GM19463 (cell line): ENCODE results near the gene TCAF1.
"Not testable (repeated sequence)": the region's sequence is repeated elsewhere in the genome, so short reads cannot be mapped to it uniquely, and the experiment has no call there.

Source experiments
- ATAC-seq: cut with Tn5 transposase; IDR thresholded peaks from one replicate; pipeline ENCODE4 v1.9.1; 2021; ENCODE audit warnings: mild to moderate bottlenecking, moderate library complexity; ENCODE audit not compliant: unreplicated experiment

TCAF1 gene

DNA sequence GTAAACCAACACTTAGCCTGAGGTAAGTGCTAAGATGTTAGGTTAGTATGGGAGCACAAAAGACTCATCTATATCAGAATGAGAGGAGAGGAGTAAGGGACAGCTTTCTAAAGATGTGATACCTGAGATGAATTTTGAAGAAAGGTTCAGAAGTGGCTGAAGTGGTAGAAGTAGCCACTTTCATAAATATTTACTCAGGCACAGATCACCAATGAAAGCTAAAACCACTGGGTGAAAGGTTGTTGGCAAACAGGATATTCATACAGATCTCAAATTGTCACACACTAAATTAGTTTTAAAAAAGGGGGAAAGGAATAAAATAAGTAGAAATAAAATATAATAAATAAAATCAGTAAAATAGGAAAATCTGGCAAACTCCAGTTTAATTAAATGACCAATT is 30.4 kb downstream of the TCAF1 start:
- not testable (repeated sequence) for ATAC-seq

DNA sequence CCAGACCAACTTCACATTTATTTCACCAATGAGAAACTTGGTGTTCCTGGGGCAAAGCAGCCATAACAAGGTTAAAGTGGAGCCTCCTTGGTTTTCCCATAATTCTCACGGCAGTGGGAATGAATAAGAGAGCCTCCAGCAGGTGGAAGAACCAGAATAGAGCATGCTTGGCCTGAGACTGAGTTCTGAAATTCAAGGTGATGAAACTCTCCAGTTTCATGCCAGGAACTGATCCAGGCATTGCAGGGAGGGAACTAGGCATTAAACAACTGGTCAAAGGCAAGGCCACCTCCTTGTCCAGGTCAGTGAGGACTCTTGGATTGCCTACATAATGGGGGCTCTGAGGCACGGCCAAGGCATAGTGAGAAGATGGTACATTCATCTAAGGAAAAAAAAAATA is 44.0 kb downstream of the TCAF1 start:
- ATAC-seq: not testable (repeated sequence)

DNA sequence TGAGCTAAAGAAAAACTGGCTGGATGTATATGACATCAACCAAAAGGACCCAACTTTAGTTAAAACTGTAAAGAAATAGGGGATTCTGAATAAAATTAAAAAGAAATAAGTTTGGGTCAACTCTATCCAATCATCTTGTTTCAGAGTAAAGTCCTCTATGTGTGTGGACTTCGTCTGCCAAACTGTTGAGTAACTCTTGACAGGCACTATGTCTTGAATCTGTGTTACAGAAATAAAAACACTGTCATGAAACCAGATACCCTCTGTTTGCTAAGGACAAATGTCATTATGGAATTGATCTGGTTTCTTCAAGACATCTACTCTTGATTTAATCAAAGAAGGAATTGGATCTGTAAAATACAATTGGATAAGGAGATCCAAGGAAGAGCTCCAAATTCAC is 46.5 kb downstream of the TCAF1 start:
- ATAC-seq: not testable (repeated sequence)

DNA sequence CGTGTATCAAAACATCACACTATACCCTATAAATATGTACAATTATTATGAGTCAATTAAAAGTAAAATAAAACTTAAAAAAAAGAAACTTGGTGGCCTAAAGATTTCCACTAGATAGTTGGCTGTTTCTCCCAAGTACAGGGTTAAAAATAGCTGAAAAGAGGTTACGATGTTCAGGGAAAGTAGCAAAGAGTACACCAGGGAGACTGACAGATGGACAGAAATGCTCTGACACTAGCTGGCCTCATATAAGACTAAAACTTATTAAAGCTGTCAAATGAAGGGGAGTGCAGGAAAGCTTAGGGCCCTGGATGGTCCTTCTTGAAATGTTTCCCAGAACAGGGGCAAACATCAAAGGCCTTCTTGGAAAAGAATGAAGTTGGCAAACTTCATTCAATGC is 51.3 kb downstream of the TCAF1 start:
- ATAC-seq: no peak

DNA sequence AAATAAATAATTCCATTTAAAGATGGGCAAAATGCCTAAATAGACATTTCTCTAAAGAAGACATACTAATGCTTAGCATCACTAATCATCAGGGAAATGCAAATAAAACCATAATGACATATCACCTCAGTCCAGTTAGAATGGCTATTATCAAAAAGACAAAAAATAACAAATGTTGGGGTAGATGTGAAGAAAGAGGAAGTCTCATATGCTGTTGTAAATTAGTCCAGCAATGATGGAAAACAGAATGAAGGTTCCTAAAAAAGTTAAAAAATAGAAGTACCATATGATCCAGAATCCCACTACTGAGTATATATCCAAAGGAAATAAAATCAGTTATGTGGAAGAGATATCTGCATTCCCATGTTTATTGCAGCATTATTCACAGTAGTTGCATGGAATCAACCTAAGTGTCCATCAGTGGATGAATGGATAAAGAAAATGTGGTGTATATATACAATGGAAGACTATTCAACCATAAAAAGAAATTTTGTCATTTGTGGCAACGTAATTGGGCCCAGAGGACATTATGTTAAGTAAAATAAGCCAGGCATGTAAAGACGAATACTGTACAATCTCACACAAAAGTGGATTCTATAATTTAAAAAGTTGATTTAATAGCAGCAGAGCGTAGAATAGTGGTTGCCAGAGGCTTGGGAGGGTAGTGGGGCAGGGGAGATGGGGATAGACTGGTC is 52.0 kb downstream of the TCAF1 start:
- ATAC-seq: no peak

DNA sequence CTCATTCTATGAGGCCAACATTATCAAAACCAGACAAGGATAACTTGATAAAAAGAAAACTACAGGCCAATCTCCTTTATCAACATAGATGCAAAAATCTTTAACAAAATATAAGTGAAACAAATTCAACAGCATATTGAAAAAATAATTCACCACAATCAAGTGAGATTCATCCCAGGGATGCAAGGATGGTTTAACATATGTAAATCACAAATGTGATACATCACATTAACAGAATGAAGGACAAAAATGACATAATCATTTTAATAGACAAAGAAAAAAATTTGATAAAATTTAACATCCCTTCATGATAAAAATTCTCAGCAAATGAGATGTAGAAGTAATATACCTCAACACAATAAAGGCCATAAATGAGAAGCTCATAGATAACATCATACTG is 53.8 kb downstream of the TCAF1 start:
- no peak for ATAC-seq

DNA sequence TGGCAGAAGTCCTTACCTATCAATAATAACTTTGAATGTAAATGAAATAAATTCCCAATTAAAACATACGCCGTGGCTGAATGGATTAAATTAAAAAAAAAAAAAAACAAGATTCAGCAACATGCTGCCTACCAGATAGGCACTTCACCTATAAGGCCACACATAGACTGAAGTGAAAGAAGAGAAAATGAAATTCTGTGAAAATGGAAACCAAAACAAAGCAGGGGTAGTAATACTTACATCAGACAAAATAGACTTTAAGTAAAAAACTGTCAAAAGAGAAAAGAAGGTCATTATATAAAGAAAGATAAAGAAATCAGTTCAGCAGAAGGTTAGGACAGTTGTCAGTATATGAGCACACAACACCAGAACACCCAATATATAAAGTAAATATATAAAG is 55.3 kb downstream of the TCAF1 start:
- ATAC-seq: no peak

DNA sequence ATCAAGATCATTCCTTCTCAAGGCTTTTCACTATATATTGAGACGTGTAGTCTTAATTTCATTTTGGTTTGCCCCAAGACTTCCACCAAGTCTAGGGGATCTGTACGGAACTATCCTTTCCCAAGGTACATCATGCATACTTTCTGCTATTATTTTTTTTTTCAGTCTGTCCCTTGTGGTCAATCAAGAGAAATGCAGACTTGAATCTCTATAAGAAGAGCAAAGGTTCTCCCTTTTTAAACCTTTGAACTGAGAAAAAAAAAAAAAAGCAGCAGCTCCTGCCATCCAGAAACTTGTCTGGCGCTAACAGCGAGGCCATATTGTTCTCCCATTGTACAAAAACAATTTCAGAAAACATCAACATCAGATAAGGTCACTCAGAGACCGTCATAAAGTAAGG is 60.3 kb downstream of the TCAF1 start:
- not testable (repeated sequence) for ATAC-seq

DNA sequence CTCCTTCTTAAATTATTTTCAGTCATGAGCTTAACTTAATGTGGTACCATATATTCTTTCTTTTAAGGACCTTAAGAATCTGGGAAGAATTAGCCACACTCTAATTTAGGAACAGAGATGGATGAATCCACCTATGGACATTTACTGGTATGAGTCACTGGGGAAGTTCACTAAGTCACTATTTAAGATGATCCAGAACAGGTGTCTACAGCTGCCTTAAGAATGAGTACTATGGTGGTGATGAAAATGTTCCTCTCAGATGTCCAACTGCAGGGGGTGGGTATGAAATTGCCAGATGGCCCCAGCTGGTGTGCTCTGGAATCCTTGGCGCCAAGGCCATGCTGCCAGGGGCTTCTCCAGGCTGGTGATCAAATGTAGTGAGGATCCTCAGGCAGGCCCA is 61.9 kb downstream of the TCAF1 start:
- ATAC-seq: not testable (repeated sequence)

DNA sequence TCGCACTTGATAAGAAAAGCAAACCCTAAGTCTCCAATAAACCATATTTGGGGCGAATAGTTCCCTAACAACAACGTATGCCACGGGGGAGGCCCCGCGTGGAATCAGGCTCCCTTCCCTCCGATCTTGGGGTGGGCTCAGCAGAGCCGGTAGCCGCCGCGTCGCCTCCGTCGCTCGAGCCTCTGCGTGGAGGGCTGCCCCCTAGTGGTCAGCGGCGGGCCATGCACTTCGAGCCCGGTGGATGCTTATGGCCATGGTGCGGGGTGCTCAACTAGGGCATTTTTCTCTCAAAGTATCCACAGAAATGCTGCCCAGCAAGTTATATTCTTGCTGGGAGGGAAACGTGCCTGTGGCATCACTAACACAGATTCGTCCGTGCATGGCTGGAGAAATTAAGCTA is 64.8 kb downstream of the TCAF1 start:
- peak; percentile 48 for ATAC-seq

DNA sequence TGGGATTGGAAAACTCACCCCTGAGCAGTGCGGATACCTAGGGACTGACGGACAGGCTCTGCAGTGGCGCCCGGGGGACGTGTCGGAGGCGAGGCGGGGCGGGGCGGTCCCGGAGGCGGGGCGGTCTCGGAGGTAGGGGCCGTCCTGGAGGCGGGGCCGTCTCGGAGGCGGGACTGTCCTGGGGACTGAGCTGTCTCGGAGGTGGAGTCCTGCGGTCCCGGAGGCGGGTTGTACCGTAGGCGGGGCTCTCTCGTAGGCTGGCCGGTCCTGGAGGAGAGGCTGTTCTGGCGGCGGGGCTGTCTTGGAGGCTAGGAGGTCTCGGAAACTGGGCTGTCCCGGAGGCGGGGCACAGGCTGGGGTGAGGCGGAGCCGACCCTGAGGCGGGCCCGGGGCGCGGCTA is 65.4 kb downstream of the TCAF1 start:
- ATAC-seq: peak; percentile 66

DNA sequence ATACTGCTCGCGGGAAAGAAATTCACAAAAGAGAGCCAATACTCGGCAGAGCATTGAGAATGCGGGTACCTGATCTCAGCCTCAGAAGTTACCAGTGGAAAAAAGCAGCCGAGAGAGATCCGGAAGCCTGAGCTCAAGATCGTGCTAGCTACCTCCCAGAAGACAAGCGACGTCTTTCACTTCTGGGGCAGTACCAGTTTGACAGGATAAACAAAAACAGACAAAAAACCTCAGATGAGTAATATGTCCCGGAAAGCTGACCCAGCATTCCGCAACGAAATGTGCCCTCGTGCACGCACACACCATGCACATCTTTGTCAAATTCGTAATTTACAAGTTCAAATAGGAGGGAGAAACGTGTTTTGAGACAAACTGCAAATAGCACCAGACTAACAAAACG is 65.9 kb downstream of the TCAF1 start:
- peak; percentile 24 for ATAC-seq

DNA sequence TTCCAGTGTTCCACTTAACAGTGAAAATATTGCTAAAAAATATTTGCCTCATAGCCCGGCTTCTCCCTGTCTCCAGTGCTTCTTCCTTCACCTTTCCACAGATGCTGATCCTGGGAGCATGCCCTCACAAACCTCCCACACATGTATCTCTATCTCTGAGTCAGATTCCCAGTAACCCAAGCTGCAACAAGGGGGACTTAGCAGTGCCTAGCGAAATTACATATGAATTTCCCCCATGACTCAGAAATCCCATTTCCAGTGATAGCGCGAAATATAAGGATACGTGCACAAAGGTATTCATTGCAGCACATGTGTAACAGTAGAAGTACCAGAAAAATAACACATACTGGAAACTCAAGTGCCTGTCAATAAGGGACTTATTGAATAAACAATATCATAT is 75.4 kb downstream of the TCAF1 start:
- ATAC-seq: not testable (repeated sequence)

DNA sequence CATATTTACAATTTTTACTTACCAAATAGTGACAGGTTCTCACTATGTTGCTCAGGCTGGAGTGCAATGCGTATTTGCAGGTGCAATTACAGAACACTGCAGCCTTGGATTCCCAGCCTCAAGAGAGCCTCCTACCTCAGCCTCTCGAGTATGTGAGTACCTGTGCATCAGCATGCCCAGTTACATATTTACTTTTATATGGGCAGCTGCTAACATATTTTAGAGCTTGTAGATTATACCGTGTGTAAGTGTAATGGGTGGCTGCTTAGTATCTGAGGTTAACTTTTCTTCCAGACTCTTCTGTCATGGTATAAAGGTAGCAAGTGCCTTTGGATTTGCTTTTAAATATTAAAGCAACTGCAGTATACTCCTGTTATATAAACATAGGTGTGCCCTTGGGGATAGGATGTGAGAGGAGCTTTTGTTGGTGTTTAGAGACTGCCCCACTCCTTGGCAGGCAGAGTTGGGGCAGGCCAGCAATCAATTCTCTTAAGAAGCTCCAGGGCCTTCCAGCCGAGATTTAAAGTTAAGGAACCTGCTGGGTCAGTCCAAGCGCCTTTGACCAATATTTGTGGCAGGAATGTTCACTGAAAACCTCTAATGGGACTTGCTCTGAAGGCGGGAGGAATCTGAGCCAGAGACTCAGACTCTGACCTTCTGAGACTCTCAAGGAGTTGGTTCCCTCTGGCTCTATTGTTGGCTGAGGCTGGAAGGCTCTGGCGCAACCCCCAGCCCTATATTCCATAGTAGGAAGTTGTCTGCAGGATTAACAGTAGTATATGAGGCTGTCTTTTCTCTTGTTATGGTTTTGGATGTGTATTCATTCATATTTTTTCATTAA is 77.5 kb downstream of the TCAF1 start:
- ATAC-seq: not testable (repeated sequence)

DNA sequence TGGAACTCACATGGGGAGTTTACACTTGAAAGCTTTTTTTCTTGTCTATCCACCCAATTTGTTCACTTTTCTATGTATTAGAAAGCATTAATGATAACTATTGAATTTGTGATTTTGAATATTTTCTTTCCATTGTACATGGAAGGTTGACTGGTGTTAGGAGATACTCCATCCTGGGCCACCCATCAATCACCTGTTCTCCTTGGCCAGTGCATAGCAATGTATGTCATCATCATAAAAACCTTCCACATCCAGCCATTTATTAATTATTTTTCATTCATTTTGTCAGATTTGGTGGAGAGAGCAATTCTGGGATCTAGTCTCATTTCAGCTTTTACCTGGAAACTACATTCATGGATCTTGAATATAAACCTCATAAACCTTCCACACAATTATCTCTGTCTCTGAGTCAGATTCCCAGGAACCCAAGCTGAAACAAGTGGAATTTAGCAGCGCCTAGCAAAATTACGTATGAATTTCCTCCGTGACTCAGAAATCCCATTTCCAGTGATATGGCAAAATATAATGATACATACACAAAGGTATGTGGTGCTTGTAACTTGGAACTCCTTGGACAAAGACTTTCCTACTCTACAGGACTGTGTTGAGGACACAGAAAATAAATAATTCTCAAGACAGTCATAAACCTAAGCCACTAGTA is 78.2 kb downstream of the TCAF1 start:
- not testable (repeated sequence) for ATAC-seq

DNA sequence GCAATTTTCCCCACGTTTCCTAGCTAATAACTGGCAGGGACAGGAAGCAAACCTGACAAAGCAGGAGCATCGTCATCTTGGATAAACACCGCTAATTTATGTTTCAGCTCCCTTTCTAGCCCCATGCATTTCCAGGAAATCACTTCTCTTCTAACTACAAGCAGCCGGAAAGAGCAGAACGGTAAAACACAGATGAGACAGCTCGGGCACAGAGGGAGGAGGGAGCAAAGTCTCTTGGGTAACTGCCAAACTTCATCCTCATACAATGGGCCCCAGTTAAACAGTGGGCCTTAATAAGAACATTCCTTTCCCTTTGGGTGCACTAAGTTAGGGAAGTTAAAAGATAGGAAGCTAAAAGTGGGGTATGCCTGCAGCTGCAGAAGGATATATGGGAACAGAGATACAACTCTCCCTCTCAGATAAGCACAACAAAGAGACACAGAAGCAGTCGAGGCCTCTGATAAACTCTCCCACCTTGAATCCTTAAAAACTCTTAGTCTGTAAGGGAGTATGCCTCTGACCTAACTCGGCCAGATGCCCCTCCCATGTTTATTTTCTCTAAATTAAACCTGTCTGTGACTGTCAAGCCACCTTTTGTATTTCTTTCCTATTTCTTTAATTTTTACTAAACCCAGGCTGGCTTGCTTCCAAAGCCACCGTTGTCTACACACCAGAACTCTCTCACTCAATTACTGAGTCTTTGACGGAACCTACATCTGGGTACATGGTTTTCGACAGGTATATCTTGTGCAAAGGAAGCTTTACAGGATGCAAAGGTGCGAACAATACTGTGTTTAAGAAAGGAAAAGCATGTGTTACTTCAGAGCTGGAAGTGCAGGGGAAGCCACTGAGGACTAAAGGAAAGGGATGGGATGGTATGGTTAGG is 80.3 kb downstream of the TCAF1 start:
- ATAC-seq: not testable (repeated sequence)

DNA sequence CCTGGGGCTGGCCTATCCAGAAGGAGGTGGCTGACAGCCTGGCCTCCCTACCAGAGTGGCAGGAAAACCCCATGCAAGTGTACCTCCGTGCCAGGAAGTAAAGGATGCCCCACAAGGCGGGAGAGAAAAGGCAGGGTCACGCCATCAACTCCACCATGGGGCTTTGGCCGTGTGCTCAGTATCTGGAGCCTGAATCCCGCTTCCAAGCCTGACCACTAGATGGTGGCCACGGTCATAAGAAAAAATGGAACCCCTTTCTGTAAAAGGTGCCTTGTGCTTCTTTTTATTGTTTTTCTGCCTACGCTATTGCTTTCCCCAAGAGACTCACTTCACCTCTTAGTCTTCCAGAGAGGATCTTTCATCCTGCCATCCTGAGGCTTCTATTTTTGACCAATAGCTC is 84.1 kb downstream of the TCAF1 start:
- ATAC-seq: peak; percentile 72

DNA sequence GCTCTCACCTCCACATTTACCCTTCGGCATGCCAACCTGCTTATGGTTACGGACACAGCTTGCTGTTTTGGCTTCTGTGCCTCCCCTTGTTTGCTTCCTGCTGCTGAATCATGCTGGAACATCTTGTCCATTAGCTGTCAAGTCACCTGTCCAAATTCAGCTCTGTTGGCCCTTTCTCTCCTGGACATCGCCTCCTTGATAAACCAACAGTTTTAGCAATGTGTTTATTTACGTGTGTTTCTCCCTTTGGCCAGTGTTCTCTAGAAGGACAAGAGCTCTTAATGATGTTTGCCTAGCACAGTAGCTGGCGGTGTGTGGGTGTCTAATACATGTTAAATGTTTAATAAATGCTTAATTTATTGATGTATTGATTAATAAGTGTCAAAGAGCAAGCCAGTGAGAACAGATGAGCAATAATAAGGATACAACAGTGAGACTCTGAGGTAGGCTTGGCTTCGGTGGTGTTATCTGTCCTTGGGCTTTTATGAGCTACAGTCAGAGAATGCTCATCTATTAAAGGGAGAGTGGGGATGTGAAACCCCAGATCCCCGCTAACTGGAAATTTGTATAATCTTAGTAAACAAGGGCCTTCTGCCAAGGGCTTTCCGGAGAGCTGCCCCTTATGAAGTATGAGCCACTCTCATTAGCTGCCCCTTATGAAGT is 85.4 kb downstream of the TCAF1 start:
- not testable (repeated sequence) for ATAC-seq

DNA sequence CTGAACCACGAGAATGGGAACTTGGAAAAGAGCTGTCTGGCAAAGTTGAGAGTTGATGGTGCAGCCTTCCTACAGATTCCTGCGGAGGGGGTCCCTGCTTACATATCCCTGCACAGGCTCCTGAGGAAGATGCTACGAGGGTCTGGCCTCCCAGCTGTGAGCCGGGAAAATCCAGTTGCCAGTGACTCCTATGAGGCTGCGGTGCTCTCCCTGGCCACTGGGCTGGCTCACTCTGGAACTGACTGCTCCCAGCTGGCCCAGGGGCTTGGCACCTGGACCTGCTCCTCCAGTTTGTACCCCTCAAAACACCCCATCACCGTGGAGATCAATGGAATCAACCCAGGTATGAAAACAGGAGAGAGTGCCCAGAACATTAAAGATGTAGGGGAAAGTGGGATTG is 91.3 kb downstream of the TCAF1 start:
- ATAC-seq: not testable (repeated sequence)

DNA sequence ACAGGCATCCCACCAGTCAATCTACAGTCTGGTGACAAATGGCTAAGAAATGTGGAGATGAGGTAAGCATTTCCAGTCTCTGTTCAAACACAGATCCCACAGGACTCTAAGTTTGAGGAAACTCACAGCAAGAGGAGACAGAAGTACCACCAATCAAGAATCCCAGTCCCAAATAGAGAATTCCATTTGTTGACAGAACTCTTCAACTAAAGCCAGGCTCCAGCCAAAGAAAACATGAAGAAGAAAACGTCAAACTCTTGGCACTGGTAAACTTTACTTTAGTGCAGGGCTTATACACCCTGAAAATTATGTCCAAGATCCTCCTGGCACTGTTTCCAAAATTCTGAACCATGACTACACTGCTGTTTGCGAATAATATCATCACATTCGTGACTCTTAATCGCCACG is 95.3 kb downstream of the TCAF1 start:
- ATAC-seq: not testable (repeated sequence)
